Neuronal stem cell (in vitro differentiated cells): ENCODE measurements around the gene AP1G2.

ENCODE experiments used
- DNase-seq: peaks from one replicate; pipeline ENCODE4 v3.0.0-alpha.2; 2013; ENCODE audit warnings: low spot score
- H2AFZ ChIP-seq: one replicate; pipeline ENCODE4 v1.6.1; 2013; ENCODE audit warnings: mild to moderate bottlenecking, low read length, inconsistent platforms
- H2AK5ac ChIP-seq: 2 replicates; pipeline ENCODE4 v1.6.1; 2013; ENCODE audit warnings: low read depth, mild to moderate bottlenecking, inconsistent platforms, low read length, moderate library complexity, mixed read lengths
- H2BK120ac ChIP-seq: 2 replicates; pipeline ENCODE4 v1.6.1; 2013; ENCODE audit warnings: low read depth, mild to moderate bottlenecking, inconsistent platforms, low read length, moderate library complexity, mixed read lengths
- H2BK12ac ChIP-seq: one replicate; pipeline ENCODE4 v1.6.1; 2013; ENCODE audit warnings: low read length, inconsistent platforms
- H2BK15ac ChIP-seq: 2 replicates; pipeline ENCODE4 v1.6.1; 2013; ENCODE audit warnings: mild to moderate bottlenecking, low read length, inconsistent platforms, mixed read lengths
- H2BK5ac ChIP-seq: one replicate; pipeline ENCODE4 v1.6.1; 2013; ENCODE audit warnings: inconsistent platforms, mild to moderate bottlenecking, low read length, moderate library complexity
- H3K14ac ChIP-seq: one replicate; pipeline ENCODE4 v1.6.1; 2013; ENCODE audit warnings: low read length, inconsistent platforms
- H3K18ac ChIP-seq: 2 replicates; pipeline ENCODE4 v1.6.1; 2013; ENCODE audit warnings: low read length, inconsistent platforms
- H3K23ac ChIP-seq: 2 replicates; pipeline ENCODE4 v1.6.1; 2013; ENCODE audit warnings: low read depth, mild to moderate bottlenecking, mixed read lengths, low read length, inconsistent platforms; ENCODE audit not compliant: poor library complexity
- H3K27ac ChIP-seq: replicated peaks from 3 replicates; pipeline ENCODE4 v1.5.1; 2013; ENCODE audit warnings: low read length, inconsistent platforms
- H3K27me3 ChIP-seq, 3 experiments: 2 replicates each; pipeline ENCODE4 v1.6.1; 2013; ENCODE audit warnings: low read length in 3 of 3, mild to moderate bottlenecking in 2 of 3, inconsistent platforms in 1 of 3, low read depth in 1 of 3, mixed read lengths in 1 of 3, moderate library complexity in 1 of 3; ENCODE audit not compliant: control insufficient read depth in 3 of 3, insufficient read depth in 3 of 3
- H3K36me3 ChIP-seq, 2 donors: replicated peaks in 1 of 2; 2 replicates each; pipeline ENCODE4 v1.6.1; 2013; ENCODE audit warnings: low read length in 2 of 2; ENCODE audit not compliant: control insufficient read depth in 2 of 2, insufficient read depth in 2 of 2
- H3K4ac ChIP-seq: 2 replicates; pipeline ENCODE4 v1.6.1; 2013; ENCODE audit warnings: inconsistent platforms, mild to moderate bottlenecking, low read length, moderate library complexity
- H3K4me1 ChIP-seq, 2 donors: 1 replicate in 1 of 2; 2 replicates in 1 of 2; pipeline ENCODE4 v1.6.1; 2013; ENCODE audit warnings: low read length in 2 of 2, low read depth in 1 of 2; ENCODE audit not compliant: control insufficient read depth in 2 of 2, insufficient read depth in 1 of 2
- H3K4me2 ChIP-seq: one replicate; pipeline ENCODE4 v1.6.1; 2013; ENCODE audit warnings: mild to moderate bottlenecking, low read length, inconsistent platforms; ENCODE audit not compliant: insufficient read depth, poor library complexity, severe bottlenecking
- H3K4me3 ChIP-seq, 2 donors: 2 replicates each; pipeline ENCODE4 v1.5.1; 2013; ENCODE audit warnings: low read length in 2 of 2, mild to moderate bottlenecking in 2 of 2, inconsistent platforms in 1 of 2, moderate library complexity in 1 of 2
- H3K79me1 ChIP-seq: one replicate; pipeline ENCODE4 v1.6.1; 2013; ENCODE audit warnings: low read depth, mild to moderate bottlenecking, inconsistent platforms, low read length, moderate library complexity
- H3K9ac ChIP-seq: one replicate; pipeline ENCODE4 v1.6.1; 2013; ENCODE audit warnings: mild to moderate bottlenecking, low read depth, low read length, inconsistent platforms; ENCODE audit not compliant: poor library complexity
- H3K9me3 ChIP-seq, 2 donors: replicated peaks in 1 of 2; 2 replicates each; pipeline versions ENCODE3 to v1.6.1; 2013; ENCODE audit warnings: low read length in 2 of 2, mild to moderate bottlenecking in 2 of 2, inconsistent platforms in 1 of 2, low read depth in 1 of 2, mixed read lengths in 1 of 2, moderate library complexity in 1 of 2; ENCODE audit not compliant: control insufficient read depth in 2 of 2, insufficient read depth in 1 of 2
- H4K8ac ChIP-seq: one replicate; pipeline ENCODE4 v1.6.1; 2013; ENCODE audit warnings: low read depth, mild to moderate bottlenecking, inconsistent platforms, low read length, moderate library complexity
- H4K91ac ChIP-seq: one replicate; pipeline ENCODE4 v1.6.1; 2013; ENCODE audit warnings: low read length, low read depth, mild to moderate bottlenecking, inconsistent platforms; ENCODE audit not compliant: poor library complexity
- WGBS, 2 donors: extraction: QIAGEN DNeasy Blood & Tissue Kit; methylation state at CpG; one replicate each; pipeline ENCODE4 v1.1.7; 2013; ENCODE audit warnings: missing lambda C conversion rate in 2 of 2, mixed read lengths in 1 of 2; ENCODE audit not compliant: insufficient read length in 2 of 2, insufficient replicate concordance in 1 of 2; ENCODE audit errors: extremely low coverage in 2 of 2; 5-methylcytosine and 5-hydroxymethylcytosine counted together

Gene AP1G2

GRCh38 chr14:23556700-23557440 is 10.7 kb downstream of the AP1G2 start:
- no peak overlapping the region for H3K4ac ChIP-seq
- peaks cover 18 to 24% of the 10 kb centered on the region in 2 donors for H3K36me3 ChIP-seq
- no peak overlapping the region for H4K8ac ChIP-seq
- H3K4me3 ChIP-seq = peak overlapping the region; percentile 92 to 94
- H3K27ac ChIP-seq = no peak overlapping the region
- H3K79me1 ChIP-seq = no peaks in the 10 kb centered on the region
- no peaks in the 10 kb centered on the region for H3K9me3 ChIP-seq
- peak overlapping the region; percentile 30 for H2BK5ac ChIP-seq
- no peak overlapping the region for H3K14ac ChIP-seq
- peaks cover 9 to 12% of the 10 kb centered on the region in 2 donors for H3K4me1 ChIP-seq
- H3K4me2 ChIP-seq = peak overlapping the region; percentile 69
- no peak overlapping the region for H2BK15ac ChIP-seq
- H3K18ac ChIP-seq = no peak overlapping the region
- no CpG with 5 or more reads among the region's 17 CpGs for WGBS, 2 donors
- no peak for DNase-seq
- peak overlapping the region; percentile 50 for H3K23ac ChIP-seq
- peak overlapping the region; percentile 28 for H2AK5ac ChIP-seq
- H3K27me3 ChIP-seq = no peaks in the 10 kb centered on the region
- peak overlapping the region; percentile 100 for H2AFZ ChIP-seq
- H4K91ac ChIP-seq = no peak overlapping the region
- no peak overlapping the region for H2BK12ac ChIP-seq
- no peak overlapping the region for H2BK120ac ChIP-seq
- H3K9ac ChIP-seq = peak overlapping the region; percentile 45

GRCh38 chr14:23555882-23556699 is 11.5 kb downstream of the AP1G2 start, which contains the start of gene THTPA:
THTPA (plus strand) TSS chr14:23556271; CDS start chr14:23556758, 487 bp downstream.
- Histone ChIP-seq H3K27me3 (no peaks in the 10 kb centered on the region), H3K9me3 (no peaks in the 10 kb centered on the region), H3K4me1 (peaks cover 9 to 12% of the 10 kb centered on the region in 2 donors), H2AK5ac (peak within 1 kb of the TSS; percentile 28), H4K91ac (no peak within 1 kb of the TSS), H3K9ac (peak within 1 kb of the TSS; percentile 88), H3K23ac (peak within 1 kb of the TSS; percentile 86), H3K27ac (peak within 1 kb of the TSS; percentile 69), H2BK120ac (no peak within 1 kb of the TSS), H3K36me3 (peaks cover 17 to 18% of the 10 kb centered on the region in 2 donors), H2AFZ (peak within 1 kb of the TSS; percentile 100), H2BK15ac (peak within 1 kb of the TSS; percentile 56), H2BK5ac (peak within 1 kb of the TSS; percentile 30), H3K79me1 (no peaks in the 10 kb centered on the region), H4K8ac (no peak within 1 kb of the TSS), H3K14ac (peak within 1 kb of the TSS; percentile 72), H3K4me3 (peak within 1 kb of the TSS; percentile 92 to 94), H2BK12ac (peak within 1 kb of the TSS; percentile 48), H3K4me2 (peak within 1 kb of the TSS; percentile 69), H3K4ac (peak within 1 kb of the TSS; percentile 23), H3K18ac (peak within 1 kb of the TSS; percentile 99)
- WGBS, 2 donors = no CpG with 5 or more reads among the region's 54 CpGs
- peak; percentile 93 for DNase-seq

GRCh38 chr14:23555533-23555881 is 12.1 kb downstream of the AP1G2 start:
- Histone ChIP-seq H3K27me3 (no peaks in the 10 kb centered on the region), H3K4me1 (peaks cover 9 to 13% of the 10 kb centered on the region in 2 donors), H3K4me2 (peak overlapping the region; percentile 69), H3K36me3 (peaks cover 14 to 18% of the 10 kb centered on the region in 2 donors), H3K79me1 (no peaks in the 10 kb centered on the region), H3K14ac (no peak overlapping the region), H3K23ac (peak overlapping the region; percentile 86), H4K91ac (no peak overlapping the region), H2BK5ac (peak overlapping the region; percentile 30), H3K18ac (no peak overlapping the region), H3K4ac (no peak overlapping the region), H3K9ac (no peak overlapping the region), H2AFZ (peak overlapping the region; percentile 100), H3K4me3 (peak overlapping the region; percentile 92 to 94), H2BK120ac (no peak overlapping the region), H3K9me3 (no peaks in the 10 kb centered on the region), H3K27ac (no peak overlapping the region), H2AK5ac (peak overlapping the region; percentile 27), H2BK15ac (peak overlapping the region; percentile 56), H2BK12ac (no peak overlapping the region), H4K8ac (no peak overlapping the region)
- no peak for DNase-seq
- WGBS, 2 donors = no CpG with 5 or more reads among the region's 14 CpGs
